ENCODE results near the gene ALK. TPM values are rescaled to one million over a fixed set of nuclear protein-coding genes. Genes with fewer than 3 reads are reported as not detected.

Gene ALK
- total and polyA plus RNA-seq, 12 donors, result 0.09 to 1.8 (median 0.53) TPM; not detected in 1

DNA sequence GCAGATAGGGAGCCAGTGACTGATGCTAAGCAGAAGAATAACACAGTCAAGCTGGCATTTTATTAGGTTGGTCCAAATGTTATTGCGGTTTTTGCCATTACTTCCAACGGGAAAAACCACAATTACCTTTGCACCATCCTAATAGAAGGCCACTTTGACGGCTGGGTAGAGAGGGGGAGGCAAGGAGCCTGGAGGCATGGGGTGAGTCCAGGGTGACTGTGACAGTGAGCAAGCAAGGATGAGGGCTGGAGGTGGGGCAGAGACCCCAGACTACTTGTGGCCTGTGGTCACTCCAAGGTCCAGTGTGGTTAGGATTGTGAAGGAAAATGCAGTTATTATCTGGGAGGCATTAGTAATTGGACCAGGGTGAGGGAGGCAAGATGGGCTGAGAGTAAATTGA lies 416.6 kb downstream of the ALK start:
- Histone ChIP-seq H3K36me3 (replicated peaks in 1 of 2) (no peaks in the 10 kb centered on the region), H3K4me3 (no peak overlapping the region), H3K27me3 (peaks cover 11% of the 10 kb centered on the region), H3K9me3 (replicated peaks in 1 of 3) (no peaks in the 10 kb centered on the region), H3K4me1 (replicated peaks in 1 of 2) (no peaks in the 10 kb centered on the region), H3K27ac (no peak overlapping the region)
- intact Hi-C loops (cut with DNase I), result no loop called here
- WGBS, 4 donors, result 72 to 90% (median 81%) methylated on average over 3 of the region's 3 CpGs
- TF ChIP-seq POLR2A (IDR thresholded peaks at IDR 0.05), result no peak
- TF ChIP-seq, protein P1, sequence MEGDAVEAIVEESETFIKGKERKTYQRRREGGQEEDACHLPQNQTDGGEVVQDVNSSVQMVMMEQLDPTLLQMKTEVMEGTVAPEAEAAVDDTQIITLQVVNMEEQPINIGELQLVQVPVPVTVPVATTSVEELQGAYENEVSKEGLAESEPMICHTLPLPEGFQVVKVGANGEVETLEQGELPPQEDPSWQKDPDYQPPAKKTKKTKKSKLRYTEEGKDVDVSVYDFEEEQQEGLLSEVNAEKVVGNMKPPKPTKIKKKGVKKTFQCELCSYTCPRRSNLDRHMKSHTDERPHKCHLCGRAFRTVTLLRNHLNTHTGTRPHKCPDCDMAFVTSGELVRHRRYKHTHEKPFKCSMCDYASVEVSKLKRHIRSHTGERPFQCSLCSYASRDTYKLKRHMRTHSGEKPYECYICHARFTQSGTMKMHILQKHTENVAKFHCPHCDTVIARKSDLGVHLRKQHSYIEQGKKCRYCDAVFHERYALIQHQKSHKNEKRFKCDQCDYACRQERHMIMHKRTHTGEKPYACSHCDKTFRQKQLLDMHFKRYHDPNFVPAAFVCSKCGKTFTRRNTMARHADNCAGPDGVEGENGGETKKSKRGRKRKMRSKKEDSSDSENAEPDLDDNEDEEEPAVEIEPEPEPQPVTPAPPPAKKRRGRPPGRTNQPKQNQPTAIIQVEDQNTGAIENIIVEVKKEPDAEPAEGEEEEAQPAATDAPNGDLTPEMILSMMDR (IDR thresholded peaks at IDR 0.05), result no peak
- no peak for DNase-seq

DNA sequence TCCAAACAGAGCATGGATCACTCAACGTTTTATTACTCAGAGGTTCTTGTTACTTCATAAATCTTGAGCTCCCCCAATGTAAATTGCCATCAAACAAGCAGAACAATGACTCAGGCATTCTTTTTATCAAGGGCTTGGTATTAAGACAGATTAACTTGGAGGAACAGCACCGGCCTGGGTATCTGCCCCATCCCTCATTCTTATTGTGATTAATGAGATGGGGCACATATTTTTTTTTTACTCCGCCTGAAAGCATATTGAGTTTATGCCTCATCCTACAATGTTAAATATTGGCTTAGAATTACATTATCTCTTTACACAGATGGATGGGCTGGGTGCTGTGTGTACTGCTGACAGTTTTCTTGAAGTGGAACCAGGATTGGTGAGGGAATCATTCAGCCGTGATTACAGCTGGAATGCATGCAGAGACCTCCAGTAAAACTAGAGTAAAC lies 418.9 kb downstream of the ALK start:
- intact Hi-C loops (cut with DNase I), result no loop called here
- no peak for DNase-seq
- TF ChIP-seq, protein P1 (IDR thresholded peaks at IDR 0.05), result no peak
- no peak for TF ChIP-seq POLR2A (IDR thresholded peaks at IDR 0.05)
- H3K9me3 ChIP-seq (replicated peaks in 1 of 3), result no peaks in the 10 kb centered on the region
- H3K4me1 ChIP-seq (replicated peaks in 1 of 2), result no peaks in the 10 kb centered on the region
- no peak overlapping the region for H3K27ac ChIP-seq
- H3K36me3 ChIP-seq (replicated peaks in 1 of 2), result no peaks in the 10 kb centered on the region
- H3K27me3 ChIP-seq, result peaks cover 11% of the 10 kb centered on the region
- H3K4me3 ChIP-seq, result no peak overlapping the region
- 19 to 28% (median 21%) methylated on average over 4 of the region's 4 CpGs for WGBS, 4 donors

DNA sequence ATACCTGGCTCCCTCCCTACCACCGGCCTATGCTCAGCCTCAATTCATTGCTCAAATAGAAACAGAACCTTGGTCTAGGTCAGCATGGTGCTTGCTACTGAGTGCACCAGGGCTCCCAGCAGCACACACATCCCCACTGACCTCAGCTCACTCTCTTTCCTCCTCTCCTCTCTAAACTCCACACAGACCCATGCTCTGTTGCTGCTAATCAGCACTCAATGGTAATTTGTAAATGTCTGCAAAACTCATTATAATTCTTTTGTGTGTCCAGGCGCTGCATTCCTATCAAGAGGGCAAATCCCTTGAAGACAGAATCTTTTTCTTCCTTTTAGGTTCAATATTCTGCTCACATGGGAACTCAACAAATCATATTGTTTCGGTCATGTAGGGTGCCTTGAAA lies 424.0 kb downstream of the ALK start:
- Histone ChIP-seq H3K27me3 (peaks cover 4% of the 10 kb centered on the region), H3K4me3 (no peak overlapping the region), H3K27ac (no peak overlapping the region), H3K9me3 (replicated peaks in 1 of 3) (no peaks in the 10 kb centered on the region), H3K4me1 (replicated peaks in 1 of 2) (no peaks in the 10 kb centered on the region), H3K36me3 (replicated peaks in 1 of 2) (no peaks in the 10 kb centered on the region)
- 87 to 94% (median 92%) methylated on average over 3 of the region's 3 CpGs for WGBS, 4 donors
- TF ChIP-seq, protein P1 (IDR thresholded peaks at IDR 0.05), result no peak
- TF ChIP-seq POLR2A (IDR thresholded peaks at IDR 0.05), result no peak
- intact Hi-C loops (cut with DNase I), result no loop called here
- DNase-seq, result no peak

DNA sequence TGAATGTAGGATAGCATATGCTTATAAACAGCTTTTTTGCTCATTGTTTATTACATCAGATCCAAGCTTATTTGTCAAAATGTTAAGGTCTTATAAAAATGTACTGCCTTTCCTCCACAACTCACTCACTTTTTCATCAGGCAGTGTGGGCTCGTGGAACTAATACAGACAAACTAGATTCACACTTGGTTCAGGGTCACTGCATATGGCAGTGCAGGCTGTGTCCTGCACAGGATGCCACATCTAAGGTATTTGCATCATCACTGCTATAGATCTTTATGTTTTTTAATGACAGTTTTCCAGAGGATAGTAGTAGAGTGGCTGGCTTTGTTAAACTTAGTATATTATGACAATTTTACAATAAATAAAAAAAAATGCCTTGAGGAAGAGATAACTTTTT lies 425.2 kb downstream of the ALK start:
- H3K27ac ChIP-seq, result no peak overlapping the region
- peaks cover 4% of the 10 kb centered on the region for H3K27me3 ChIP-seq
- WGBS, 4 donors, result 13 to 45% (median 35%) methylated on average over 1 of the region's 1 CpG
- DNase-seq, result no peak
- no peak for TF ChIP-seq POLR2A (IDR thresholded peaks at IDR 0.05)
- TF ChIP-seq, protein P1 (IDR thresholded peaks at IDR 0.05), result no peak
- H3K9me3 ChIP-seq (replicated peaks in 1 of 3), result no peaks in the 10 kb centered on the region
- H3K4me1 ChIP-seq (replicated peaks in 1 of 2), result no peaks in the 10 kb centered on the region
- no peak overlapping the region for H3K4me3 ChIP-seq
- intact Hi-C loops (cut with DNase I), result no loop called here
- H3K36me3 ChIP-seq (replicated peaks in 1 of 2), result no peaks in the 10 kb centered on the region
